Measurements from ENCODE around the gene ESRRB.

DNA sequence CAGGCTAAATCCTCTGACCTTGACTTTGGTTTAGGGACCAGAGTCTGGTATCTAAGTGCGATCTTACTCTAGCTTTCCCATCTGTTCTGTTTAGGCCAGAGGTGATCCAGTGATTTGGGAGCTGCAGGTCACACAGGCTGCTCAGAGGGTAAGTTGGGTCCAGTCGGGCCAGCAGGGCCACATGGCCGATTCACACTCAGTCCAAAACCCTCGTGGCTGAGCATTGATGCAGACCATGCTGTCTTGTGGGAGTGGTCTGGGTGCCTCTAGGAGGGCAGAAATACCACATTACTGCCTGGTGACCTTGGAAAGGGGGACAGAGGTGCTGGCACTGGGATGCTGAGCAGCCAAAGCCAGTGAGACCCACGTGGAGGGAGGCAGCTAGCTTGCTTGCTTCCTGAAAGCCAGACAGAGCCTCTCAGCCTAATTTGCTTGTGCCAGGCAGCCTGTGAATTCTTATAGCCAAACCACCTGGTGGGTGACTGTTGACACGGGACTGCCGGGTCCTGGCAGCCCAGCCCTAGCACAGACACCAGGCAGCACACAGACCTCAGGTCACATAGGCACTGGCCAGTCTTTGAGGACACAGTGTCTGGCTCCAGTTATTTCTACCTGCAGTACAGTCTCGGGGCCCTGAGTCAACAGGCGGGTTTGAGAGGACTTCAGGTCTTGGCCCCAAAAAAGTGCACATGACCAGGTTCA is 31.7 kb downstream of the ESRRB start:
- TF ChIP-seq, protein P1, sequence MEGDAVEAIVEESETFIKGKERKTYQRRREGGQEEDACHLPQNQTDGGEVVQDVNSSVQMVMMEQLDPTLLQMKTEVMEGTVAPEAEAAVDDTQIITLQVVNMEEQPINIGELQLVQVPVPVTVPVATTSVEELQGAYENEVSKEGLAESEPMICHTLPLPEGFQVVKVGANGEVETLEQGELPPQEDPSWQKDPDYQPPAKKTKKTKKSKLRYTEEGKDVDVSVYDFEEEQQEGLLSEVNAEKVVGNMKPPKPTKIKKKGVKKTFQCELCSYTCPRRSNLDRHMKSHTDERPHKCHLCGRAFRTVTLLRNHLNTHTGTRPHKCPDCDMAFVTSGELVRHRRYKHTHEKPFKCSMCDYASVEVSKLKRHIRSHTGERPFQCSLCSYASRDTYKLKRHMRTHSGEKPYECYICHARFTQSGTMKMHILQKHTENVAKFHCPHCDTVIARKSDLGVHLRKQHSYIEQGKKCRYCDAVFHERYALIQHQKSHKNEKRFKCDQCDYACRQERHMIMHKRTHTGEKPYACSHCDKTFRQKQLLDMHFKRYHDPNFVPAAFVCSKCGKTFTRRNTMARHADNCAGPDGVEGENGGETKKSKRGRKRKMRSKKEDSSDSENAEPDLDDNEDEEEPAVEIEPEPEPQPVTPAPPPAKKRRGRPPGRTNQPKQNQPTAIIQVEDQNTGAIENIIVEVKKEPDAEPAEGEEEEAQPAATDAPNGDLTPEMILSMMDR (IDR thresholded peaks at IDR 0.05), result no peak
- no peak for TF ChIP-seq POLR2A (IDR thresholded peaks at IDR 0.05)
- no peak for TF ChIP-seq POLR2AphosphoS5 (IDR thresholded peaks at IDR 0.05)

Data from stomach (tissue), 4 donors.